ENCODE measurements around the gene SLCO4A1.

SLCO4A1 gene

GRCh38 chr20:62596921-62597320, 45.4 kb upstream of the SLCO4A1 start:
- TF ChIP-seq CTCF (IDR thresholded peaks at IDR 0.05; ENCODE audit: low read depth, low read length) = no peak
- DNase-seq (ENCODE audit: extremely low read depth, low read depth) = no peak

- no peak for TF ChIP-seq CTCF (IDR thresholded peaks at IDR 0.05; ENCODE audit: low read depth, low read length)
- DNase-seq (ENCODE audit: extremely low read depth, low read depth) = no peak
These were observed 44.7 kb upstream of the SLCO4A1 start for GRCh38 chr20:62597416-62598115.

GRCh38 chr20:62598761-62599194, 43.5 kb upstream of the SLCO4A1 start:
- TF ChIP-seq CTCF (IDR thresholded peaks at IDR 0.05; ENCODE audit: low read depth, low read length) = no peak
- no peak for DNase-seq (ENCODE audit: extremely low read depth, low read depth)

- no peak for DNase-seq (ENCODE audit: extremely low read depth, low read depth)
These were observed 42.8 kb upstream of the SLCO4A1 start for GRCh38 chr20:62599216-62600110.

GRCh38 chr20:62601172-62601571, 41.1 kb upstream of the SLCO4A1 start:
- no peak for TF ChIP-seq CTCF (IDR thresholded peaks at IDR 0.05; ENCODE audit: low read depth, low read length)
- no peak for DNase-seq (ENCODE audit: extremely low read depth, low read depth)

More at GRCh38 chr20:62599216-62600110, 42.8 kb upstream of the SLCO4A1 start:
- TF ChIP-seq CTCF (IDR thresholded peaks at IDR 0.05; ENCODE audit: low read depth, low read length) = no peak

GRCh38 chr20:62601714-62602113, 40.6 kb upstream of the SLCO4A1 start:
- DNase-seq (ENCODE audit: extremely low read depth, low read depth) = no peak
- TF ChIP-seq CTCF (IDR thresholded peaks at IDR 0.05; ENCODE audit: low read depth, low read length) = no peak

GRCh38 chr20:62602550-62602949, 39.8 kb upstream of the SLCO4A1 start:
- DNase-seq (ENCODE audit: extremely low read depth, low read depth) = no peak
- TF ChIP-seq CTCF (IDR thresholded peaks at IDR 0.05; ENCODE audit: low read depth, low read length) = no peak
